Thoracic aorta (tissue), 2 donors: ENCODE results near the gene SLC5A5. TPM values are rescaled to one million over a fixed set of nuclear protein-coding genes. Genes with fewer than 3 reads are reported as not detected.
A peak's percentile ranks its signal among the peaks of the same experiment; 100 is the strongest.

Experiments used
- ATAC-seq: fragments of 150-250 bp; one replicate; pipeline ENCODE4 v1.8.0; 2017; ENCODE audit warnings: low read depth; ENCODE audit not compliant: insufficient number of reproducible peaks, low FRiP score
- DNase-seq: peaks from one replicate; pipeline ENCODE4 v3.0.0-alpha.2; 2020; ENCODE audit warnings: low spot score
- H3K27ac ChIP-seq, 2 donors: fragments of 200-600 bp; sonication (generic); 1 replicate in 1 of 2; 2 replicates in 1 of 2; pipeline ENCODE4 v1.5.1; 2016; ENCODE audit warnings: mild to moderate bottlenecking in 2 of 2, moderate library complexity in 2 of 2
- H3K27me3 ChIP-seq: fragments of 200-600 bp; sonication (generic); replicated peaks from 2 replicates; pipeline ENCODE4 v1.6.0; 2016; ENCODE audit warnings: mild to moderate bottlenecking; ENCODE audit not compliant: insufficient read depth
- H3K36me3 ChIP-seq: fragments of 200-600 bp; sonication (generic); one replicate; pipeline ENCODE4 v1.5.1; 2016
- H3K4me1 ChIP-seq, 2 donors: fragments of 200-600 bp; sonication (generic); 1 replicate in 1 of 2; 2 replicates in 1 of 2; pipeline versions ENCODE4 v1.5.1 to v1.6.0; 2016; ENCODE audit warnings: low read depth in 2 of 2, mild to moderate bottlenecking in 1 of 2; ENCODE audit not compliant: control insufficient read depth in 1 of 2
- H3K4me3 ChIP-seq: fragments of 200-600 bp; sonication (generic); 2 replicates; pipeline ENCODE4 v1.5.1; 2016; ENCODE audit warnings: mild to moderate bottlenecking
- H3K9me3 ChIP-seq: fragments of 200-600 bp; sonication (generic); 2 replicates; pipeline ENCODE4 v1.5.1; 2016
- CTCF ChIP-seq: fragments of 200-600 bp; sonication (generic); IDR thresholded peaks from one replicate; pipeline ENCODE4 v1.5.1; 2019; ENCODE audit warnings: antibody characterized with exemption
- total RNA-seq, 2 donors: library from RNA; depleted of rRNA; stranded (reverse); fragments of >200 nt; gene quantifications; one replicate each; pipeline versions ENCODE4 v1.1.0 to v1.2.3, GENCODE V29; 2016

The SLC5A5 gene
- total RNA-seq, result not detected

GRCh38 chr19:17871878-17872250 lies at the start of gene SLC5A5:
SLC5A5 (plus strand) TSS chr19:17871945; CDS start chr19:17872320, 375 bp downstream.
- H3K27me3 ChIP-seq, result peaks cover 10% of the 10 kb centered on the region

GRCh38 chr19:17824339-17824738 lies 47.4 kb upstream of the SLC5A5 start:
- TF ChIP-seq CTCF, result no peak
- no peak for DNase-seq
- Histone ChIP-seq H3K36me3 (no peaks in the 10 kb centered on the region), H3K27ac (no peak overlapping the region), H3K9me3 (no peaks in the 10 kb centered on the region), H3K4me1 (no peaks in the 10 kb centered on the region), H3K4me3 (no peak overlapping the region), H3K27me3 (no peaks in the 10 kb centered on the region)
- ATAC-seq, result no peak

More at GRCh38 chr19:17871878-17872250, at the start of gene SLC5A5:
- ATAC-seq (no peak), DNase-seq (no peak)
- no peak for TF ChIP-seq CTCF
- H3K4me3 ChIP-seq, result peak within 1 kb of the TSS; percentile 42
- H3K4me1 ChIP-seq, result peaks cover 5 to 7% of the 10 kb centered on the region in 2 donors
- H3K9me3 ChIP-seq, result no peaks in the 10 kb centered on the region
- no peak within 1 kb of the TSS for H3K27ac ChIP-seq
- no peaks in the 10 kb centered on the region for H3K36me3 ChIP-seq

- Histone ChIP-seq H3K4me3 (no peak overlapping the region), H3K4me1 (no peaks in the 10 kb centered on the region), H3K27me3 (no peaks in the 10 kb centered on the region), H3K9me3 (no peaks in the 10 kb centered on the region), H3K36me3 (no peaks in the 10 kb centered on the region), H3K27ac (no peak overlapping the region)
- ATAC-seq, result no peak
- DNase-seq, result no peak
- no peak for TF ChIP-seq CTCF
Measured at GRCh38 chr19:17826508-17827056, 45.2 kb upstream of the SLC5A5 start.

GRCh38 chr19:17829855-17830566 lies 41.7 kb upstream of the SLC5A5 start:
- H3K27ac ChIP-seq, result no peak overlapping the region
- ATAC-seq, result no peak
- no peaks in the 10 kb centered on the region for H3K27me3 ChIP-seq

More at GRCh38 chr19:17829855-17830566, 41.7 kb upstream of the SLC5A5 start:
- H3K36me3 ChIP-seq, result no peaks in the 10 kb centered on the region
- H3K9me3 ChIP-seq, result no peaks in the 10 kb centered on the region
- DNase-seq, result no peak
- no peak for TF ChIP-seq CTCF
- no peak overlapping the region for H3K4me3 ChIP-seq
- no peaks in the 10 kb centered on the region for H3K4me1 ChIP-seq
